ENCODE measurements around the gene INAFM1.

INAFM1 gene

DNA sequence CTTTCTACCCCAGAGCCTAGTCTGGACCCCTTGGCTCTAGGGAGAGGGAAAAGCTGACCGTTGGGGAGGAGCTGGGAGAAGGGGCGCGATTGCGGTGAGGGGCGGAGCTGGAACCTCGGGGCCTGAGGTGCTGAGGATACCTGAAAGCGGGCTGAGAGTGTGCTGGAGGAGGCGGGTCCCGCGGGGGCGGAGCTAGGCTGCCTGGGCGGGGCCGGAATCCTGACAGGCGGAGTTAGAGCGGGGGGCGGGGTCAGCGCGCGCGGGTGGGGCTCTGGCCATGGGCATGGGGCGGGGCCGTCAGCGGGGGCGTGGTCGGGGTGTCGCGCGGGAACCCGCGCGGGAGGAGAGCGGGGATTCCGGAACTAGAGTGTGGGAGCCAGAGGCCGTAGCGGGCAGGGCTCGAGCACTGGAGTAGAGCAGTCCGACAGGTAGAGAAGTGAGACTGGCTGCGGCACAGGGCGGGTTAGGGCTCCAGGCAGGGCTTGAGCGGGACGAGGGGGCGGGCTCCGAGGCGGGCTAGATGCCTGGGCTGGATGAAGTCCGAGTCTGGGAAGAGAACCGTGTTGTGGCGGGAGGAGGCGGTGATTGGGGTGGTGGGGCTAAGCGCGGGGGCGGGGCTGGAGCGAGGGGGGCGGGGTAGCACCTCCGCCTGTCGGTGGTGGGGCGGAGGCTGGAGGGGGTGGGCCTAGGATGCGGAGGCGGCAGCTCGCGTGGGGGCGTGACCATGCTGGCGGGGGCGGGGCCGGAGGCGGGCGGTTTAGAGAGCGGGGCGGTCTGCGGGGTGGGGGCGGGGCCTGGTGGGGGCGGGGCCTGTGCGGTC, at the start of gene INAFM1:
Gene INAFM1, plus strand, starts transcription at position 815 of the 820 bp plus-strand sequence. CDS start 35 bp downstream, outside the sequence.
- peak; percentile 92 for DNase-seq (ENCODE audit: low spot score)

GRCh38 chr19:47225746-47226425, 48.8 kb upstream of the INAFM1 start:
- DNase-seq (ENCODE audit: low spot score), result peak; percentile 92

DNA sequence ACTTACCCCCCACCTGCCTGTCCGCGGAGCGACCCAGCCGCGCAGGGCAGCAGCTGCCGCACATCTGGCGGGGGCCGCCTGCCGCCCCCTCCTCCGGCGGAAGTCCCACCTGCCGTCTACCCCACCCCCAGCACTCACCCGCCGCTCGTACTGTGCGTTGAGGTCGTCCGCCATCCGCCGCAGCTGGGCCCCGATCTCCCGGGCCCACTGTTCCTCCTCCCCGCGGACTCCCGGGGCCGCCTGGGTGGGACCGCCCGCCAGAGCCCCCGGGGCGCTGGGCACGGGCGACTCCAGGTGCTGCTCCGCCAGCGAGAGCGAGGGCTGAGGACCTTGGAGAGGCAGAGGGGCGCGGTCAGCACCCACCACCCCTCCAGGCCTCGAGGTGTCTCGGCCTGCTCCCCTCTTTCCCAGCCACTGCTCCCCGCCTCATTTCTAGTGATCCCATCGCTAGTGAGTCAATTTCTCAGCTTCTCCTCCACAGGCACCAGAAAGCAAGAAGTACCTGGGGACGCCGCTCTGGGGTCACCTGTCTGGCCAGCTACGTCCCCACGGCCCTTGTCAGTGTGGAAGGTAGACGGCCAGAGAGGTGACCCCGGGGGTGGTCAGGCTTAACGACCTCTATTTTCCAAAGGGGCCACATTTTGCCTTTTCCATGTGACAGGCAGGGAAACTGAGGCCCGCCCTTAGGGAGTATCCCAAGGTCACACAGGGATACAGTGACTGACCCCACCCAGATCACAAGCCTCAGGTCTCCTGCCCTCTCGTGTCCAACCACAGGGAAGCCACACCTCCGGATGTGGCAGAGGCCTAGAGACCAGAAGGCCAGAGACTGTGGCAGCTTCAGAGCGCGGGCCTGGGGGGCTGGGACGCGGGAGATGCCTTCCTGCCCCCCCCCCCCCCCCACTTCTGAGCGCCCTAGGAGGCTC, 48.0 kb upstream of the INAFM1 start:
- peak; percentile 91 for DNase-seq (ENCODE audit: low spot score)

DNA sequence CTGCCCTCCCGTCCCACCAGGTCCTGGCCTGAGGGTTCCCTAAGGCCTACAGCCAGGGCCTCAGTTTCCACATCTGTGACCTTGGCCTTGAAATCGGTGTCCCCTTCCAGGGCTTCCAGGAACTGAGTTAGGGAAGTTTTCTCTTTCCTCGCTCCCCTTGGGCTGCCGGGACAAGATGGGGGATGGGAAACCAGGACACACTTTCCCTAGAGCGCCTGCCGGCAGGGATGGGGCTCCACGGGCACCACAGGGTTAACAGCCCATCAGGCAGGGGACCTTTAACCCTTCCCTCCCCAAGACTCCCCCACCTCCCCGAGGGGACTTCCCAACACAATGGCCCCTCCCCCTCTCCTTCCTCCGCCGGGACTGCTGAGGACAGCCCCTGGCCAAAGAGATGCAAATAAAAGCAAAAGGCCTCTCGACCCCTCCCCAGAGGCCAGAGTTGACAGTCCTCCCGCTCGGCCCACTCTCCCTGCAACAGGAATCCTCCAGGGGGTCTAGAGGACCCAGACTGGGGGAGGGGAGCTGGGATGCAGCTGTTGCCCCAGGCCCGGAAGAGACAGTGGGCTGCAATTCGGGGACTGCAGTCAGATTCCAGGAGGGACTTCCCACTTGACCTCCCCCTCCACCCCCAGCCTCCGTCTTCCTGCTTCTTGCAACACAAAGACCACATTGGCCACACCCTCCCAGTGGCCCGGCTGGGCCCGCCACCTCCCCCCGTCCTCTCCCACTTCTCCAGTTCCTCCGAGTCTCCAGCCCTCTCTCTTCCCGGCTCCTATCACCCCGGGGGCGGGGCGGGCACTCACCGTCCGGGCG, 47.1 kb upstream of the INAFM1 start:
- DNase-seq (ENCODE audit: low spot score), result peak; percentile 78

GRCh38 chr19:47228168-47228936, 46.3 kb upstream of the INAFM1 start:
- peak; percentile 83 for DNase-seq (ENCODE audit: low spot score)

GRCh38 chr19:47228937-47229675, 45.6 kb upstream of the INAFM1 start:
- DNase-seq (ENCODE audit: low spot score), result peak; percentile 86

DNA sequence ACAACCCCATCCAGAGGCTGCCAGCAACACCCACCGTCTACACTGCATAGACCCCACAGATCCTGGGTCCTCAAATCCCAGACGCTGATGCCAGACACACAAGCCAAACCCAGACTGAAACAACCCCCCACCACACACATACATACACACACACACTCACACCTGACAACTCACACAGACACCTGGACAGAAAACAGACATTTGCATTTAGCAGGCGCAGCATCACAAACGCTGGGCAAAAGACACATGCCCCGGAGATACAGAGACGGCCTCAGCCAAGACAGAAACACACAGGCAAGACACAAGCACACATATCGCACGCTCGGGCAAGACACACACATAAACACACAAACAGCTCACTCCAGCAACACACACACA, 45.0 kb upstream of the INAFM1 start:
- peak; percentile 81 for DNase-seq (ENCODE audit: low spot score)

GRCh38 chr19:47230054-47230920, 44.4 kb upstream of the INAFM1 start:
- peak; percentile 92 for DNase-seq (ENCODE audit: low spot score)

- no peak for DNase-seq (ENCODE audit: low spot score)
Observed at GRCh38 chr19:47230921-47231214, 43.8 kb upstream of the INAFM1 start, which contains the start of gene BBC3. Gene BBC3 (minus strand): TSS chr19:47231199. CDS start chr19:47228431, 2,768 bp downstream.

GRCh38 chr19:47231215-47232054, 43.2 kb upstream of the INAFM1 start:
- peak; percentile 94 for DNase-seq (ENCODE audit: low spot score)

- peak; percentile 83 for DNase-seq (ENCODE audit: low spot score)
Observed at GRCh38 chr19:47232422-47233211, 42.1 kb upstream of the INAFM1 start.

- DNase-seq (ENCODE audit: low spot score), result peak; percentile 54
Observed at GRCh38 chr19:47236072-47236675, 38.5 kb upstream of the INAFM1 start.

- DNase-seq (ENCODE audit: low spot score), result no peak
Observed at GRCh38 chr19:47239152-47239551, 35.5 kb upstream of the INAFM1 start.

DNA sequence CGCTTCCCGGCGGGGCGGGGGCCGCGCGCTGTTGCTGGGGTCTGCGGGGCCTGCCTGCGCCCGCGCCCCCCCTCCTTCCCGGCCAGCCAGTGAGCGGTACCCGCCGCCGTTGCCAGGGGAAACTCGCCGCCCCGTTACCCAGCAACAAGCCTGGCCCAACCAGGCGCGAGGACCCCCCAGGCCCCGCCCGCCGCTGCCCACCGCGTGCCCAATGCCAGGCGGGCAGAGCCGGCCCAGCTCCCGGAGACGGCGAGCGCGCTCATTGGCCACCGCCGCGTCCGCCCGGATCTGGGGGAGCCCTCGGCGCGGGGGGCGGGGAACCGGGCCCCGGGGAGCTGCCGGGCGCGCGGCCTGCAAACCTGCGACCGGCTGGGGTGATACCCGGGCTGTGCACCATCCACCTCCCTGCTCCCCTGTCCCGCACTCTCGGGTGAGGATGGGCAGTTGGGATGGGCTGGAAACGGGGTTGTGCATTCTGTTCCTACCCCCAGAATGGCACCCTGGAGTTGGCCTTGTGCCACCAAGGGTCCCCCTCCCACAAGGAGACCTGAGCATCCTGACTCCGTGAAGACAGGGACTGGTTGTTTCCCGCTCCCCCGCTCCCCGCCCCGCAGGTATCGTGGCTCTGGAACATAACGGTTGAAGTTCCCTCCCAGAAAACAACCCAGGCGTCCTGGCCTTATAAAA, 34.9 kb upstream of the INAFM1 start:
- DNase-seq (ENCODE audit: low spot score), result peak; percentile 69

- DNase-seq (ENCODE audit: low spot score), result no peak
Observed at GRCh38 chr19:47240556-47240955, 34.1 kb upstream of the INAFM1 start.
